Breast epithelium (tissue), 4 donors: ENCODE results near the gene CD244. TPM values are rescaled to one million over a fixed set of nuclear protein-coding genes. Genes with fewer than 3 reads are reported as not detected.
"Not testable (repeated sequence)": the region's sequence is repeated elsewhere in the genome, so short reads cannot be mapped to it uniquely, and the experiment has no call there.

Experiments
- DNase-seq, 2 donors: peaks; one replicate each; pipeline ENCODE4 v3.0.0-alpha.2; 2019; ENCODE audit warnings: low spot score in 2 of 2
- H3K27ac ChIP-seq, 2 donors: fragments of 200-600 bp; sonication (generic) in 1 of 2; one replicate each; pipeline ENCODE4 v1.5.1; 2016 to 2019; ENCODE audit warnings: mild to moderate bottlenecking in 1 of 2
- H3K27me3 ChIP-seq, 2 donors: fragments of 200-600 bp; sonication (generic) in 1 of 2; one replicate each; pipeline versions ENCODE4 v1.5.1 to v1.6.0; 2017 to 2019; ENCODE audit warnings: control low read depth in 1 of 2, mild to moderate bottlenecking in 1 of 2
- H3K36me3 ChIP-seq: fragments of 200-600 bp; one replicate; pipeline ENCODE4 v1.5.1; 2019
- H3K4me1 ChIP-seq, 2 donors: fragments of 200-600 bp; sonication (generic); one replicate each; pipeline ENCODE4 v1.5.1; 2016 to 2019; ENCODE audit warnings: control low read depth in 1 of 2
- H3K4me3 ChIP-seq, 3 donors: fragments of 200-600 bp; sonication (generic); 1 replicate in 2 of 3; 2 replicates in 1 of 3; pipeline ENCODE4 v1.5.1; 2016 to 2019; ENCODE audit warnings: mild to moderate bottlenecking in 3 of 3, moderate library complexity in 2 of 3
- H3K9me3 ChIP-seq, 2 donors: fragments of 200-600 bp; sonication (generic) in 1 of 2; one replicate each; pipeline ENCODE4 v1.5.1; 2016 to 2019; ENCODE audit warnings: control low read depth in 1 of 2
- CTCF ChIP-seq, 3 donors: fragments of 450-650 bp; IDR thresholded peaks; one replicate each; pipeline ENCODE4 v1.5.1; 2016 to 2017; ENCODE audit warnings: antibody characterized with exemption in 3 of 3, mild to moderate bottlenecking in 3 of 3, moderate library complexity in 3 of 3
- POLR2A ChIP-seq: fragments of 450-650 bp; IDR thresholded peaks from one replicate; pipeline ENCODE4 v1.6.1; 2016; ENCODE audit warnings: antibody characterized with exemption, mild to moderate bottlenecking, moderate library complexity
- POLR2AphosphoS5 ChIP-seq, 3 donors: sonication (generic); formaldehyde crosslinking; IDR thresholded peaks; one replicate each; pipeline ENCODE4 v1.6.1; 2017; ENCODE audit warnings: antibody characterized with exemption in 3 of 3
- intact Hi-C: fragments of 100-400 bp; cut with DNase I; formaldehyde crosslinking; loops from one replicate; pipeline ENCODE4 v1.15.1; 2023; ENCODE audit warnings: low total_unique reads
- total RNA-seq, 3 donors: library from RNA; depleted of rRNA; stranded (reverse); fragments of >200 nt; gene quantifications; one replicate each; pipeline ENCODE4 v1.1.0, GENCODE V29; 2016

The CD244 gene
- total RNA-seq, 3 donors from 2014 or later = 0.64 to 1.6 (median 0.66) TPM

GRCh38 chr1:160794376-160794775 lies 68.3 kb downstream of the CD244 start:
- intact Hi-C loops = no loop called here
- no peaks in the 10 kb centered on the region for H3K27me3 ChIP-seq
- no peaks in the 10 kb centered on the region for H3K36me3 ChIP-seq
- H3K9me3 ChIP-seq = no peaks in the 10 kb centered on the region
- no peak overlapping the region for H3K27ac ChIP-seq
- H3K4me1 ChIP-seq = no peaks in the 10 kb centered on the region
- TF ChIP-seq CTCF (IDR thresholded peaks at IDR 0.05) (no peak), POLR2A (no peak), POLR2AphosphoS5 (IDR thresholded peaks at IDR 0.05) (no peak)
- DNase-seq = no peak
- H3K4me3 ChIP-seq = no peak overlapping the region

- no peak for DNase-seq
- no peak overlapping the region for H3K4me3 ChIP-seq
- no peaks in the 10 kb centered on the region for H3K36me3 ChIP-seq
- intact Hi-C loops = no loop called here
- H3K4me1 ChIP-seq = no peaks in the 10 kb centered on the region
- H3K27me3 ChIP-seq = no peaks in the 10 kb centered on the region
- no peaks in the 10 kb centered on the region for H3K9me3 ChIP-seq
- no peak overlapping the region for H3K27ac ChIP-seq
- TF ChIP-seq POLR2AphosphoS5 (IDR thresholded peaks at IDR 0.05) (no peak), CTCF (IDR thresholded peaks at IDR 0.05) (no peak), POLR2A (no peak)
Measured at GRCh38 chr1:160789702-160790611, 72.7 kb downstream of the CD244 start.

- no peak for TF ChIP-seq POLR2AphosphoS5 (IDR thresholded peaks at IDR 0.05)
- TF ChIP-seq POLR2A = no peak
- TF ChIP-seq CTCF (IDR thresholded peaks at IDR 0.05) = no peak
- H3K9me3 ChIP-seq = no peaks in the 10 kb centered on the region
- DNase-seq = no peak
- intact Hi-C loops = no loop called here
- H3K27ac ChIP-seq = no peak overlapping the region
- H3K27me3 ChIP-seq = no peaks in the 10 kb centered on the region
- no peaks in the 10 kb centered on the region for H3K36me3 ChIP-seq
- H3K4me1 ChIP-seq = no peaks in the 10 kb centered on the region
- no peak overlapping the region for H3K4me3 ChIP-seq
Measured at GRCh38 chr1:160789051-160789701, 73.5 kb downstream of the CD244 start.

- H3K4me3 ChIP-seq, intact Hi-C loops, H3K9me3 ChIP-seq, H3K4me1 ChIP-seq, H3K27me3 ChIP-seq, DNase-seq, H3K36me3 ChIP-seq: not testable (repeated sequence)
- peak overlapping the region in 1 of 2 donors; percentile 79 for H3K27ac ChIP-seq
Measured at GRCh38 chr1:160782988-160783765, 79.5 kb downstream of the CD244 start.

GRCh38 chr1:160781914-160782689 lies 80.6 kb downstream of the CD244 start:
- no peaks in the 10 kb centered on the region for H3K9me3 ChIP-seq
- TF ChIP-seq POLR2AphosphoS5 (IDR thresholded peaks at IDR 0.05) = no peak
- no peaks in the 10 kb centered on the region for H3K4me1 ChIP-seq
- H3K27me3 ChIP-seq = no peaks in the 10 kb centered on the region
- intact Hi-C loops = no loop called here
- no peak overlapping the region for H3K4me3 ChIP-seq
- no peaks in the 10 kb centered on the region for H3K36me3 ChIP-seq
- peak in 1 of 2 donors; percentile 33 for DNase-seq
- H3K27ac ChIP-seq = peak overlapping the region; percentile 76 to 79
